GM21619 (cell line): Measurements from ENCODE around the gene POLR2J.
A peak's percentile ranks its signal among the peaks of the same experiment; 100 is the strongest.
"Not testable (repeated sequence)": the region's sequence is repeated elsewhere in the genome, so short reads cannot be mapped to it uniquely, and the experiment has no call there.

Experiments
- ATAC-seq: cut with Tn5 transposase; IDR thresholded peaks from one replicate; pipeline ENCODE4 v1.9.1; 2021; ENCODE audit not compliant: unreplicated experiment

Gene POLR2J

GRCh38 chr7:102478314-102479208, at the start of gene POLR2J:
POLR2J (minus strand) TSS chr7:102478922; CDS start chr7:102478860, 62 bp downstream.
- ATAC-seq = peak; percentile 75

- ATAC-seq = not testable (repeated sequence)
Measured at GRCh38 chr7:102527822-102528793, 49.4 kb upstream of the POLR2J start.

GRCh38 chr7:102527182-102527581, 48.5 kb upstream of the POLR2J start:
- ATAC-seq = not testable (repeated sequence)

DNA sequence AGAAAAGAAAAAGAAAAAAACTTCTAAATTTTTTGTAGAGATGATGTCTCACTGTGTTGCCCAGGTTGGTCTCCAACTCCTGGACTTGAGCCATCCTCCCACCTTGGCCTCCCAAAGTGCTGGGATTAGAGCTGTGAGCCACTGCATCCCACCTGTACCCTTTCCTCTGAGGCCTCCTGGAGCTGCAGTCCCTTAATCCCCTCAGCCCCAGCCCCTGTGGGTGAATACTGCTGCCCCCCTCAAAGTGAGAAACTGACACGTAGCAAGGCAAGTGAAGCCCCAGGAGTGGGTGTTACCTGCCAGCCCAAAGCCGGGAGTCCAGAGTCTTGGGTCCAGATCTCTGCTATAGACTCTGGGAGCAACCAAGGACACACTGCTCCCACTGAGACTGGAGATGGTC, 46.1 kb upstream of the POLR2J start:
- ATAC-seq = not testable (repeated sequence)

DNA sequence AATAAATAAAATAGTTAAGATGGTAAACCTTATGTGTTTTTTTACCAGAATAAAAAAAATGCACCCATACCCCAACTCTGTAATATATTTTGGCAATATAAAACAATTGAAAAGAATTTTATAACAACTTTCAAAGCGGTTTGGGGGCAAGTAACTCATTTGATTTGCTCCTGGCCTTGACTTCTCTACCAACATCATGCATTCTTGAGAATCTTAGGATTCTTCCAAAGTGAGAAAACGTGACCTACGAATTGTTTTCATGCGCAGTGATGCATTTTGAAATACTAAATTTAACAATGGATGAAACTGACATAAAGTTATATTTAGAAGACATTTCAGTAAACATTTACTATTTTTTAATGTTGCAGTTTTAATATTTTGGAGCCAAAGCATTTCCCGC, 42.1 kb upstream of the POLR2J start:
- not testable (repeated sequence) for ATAC-seq

DNA sequence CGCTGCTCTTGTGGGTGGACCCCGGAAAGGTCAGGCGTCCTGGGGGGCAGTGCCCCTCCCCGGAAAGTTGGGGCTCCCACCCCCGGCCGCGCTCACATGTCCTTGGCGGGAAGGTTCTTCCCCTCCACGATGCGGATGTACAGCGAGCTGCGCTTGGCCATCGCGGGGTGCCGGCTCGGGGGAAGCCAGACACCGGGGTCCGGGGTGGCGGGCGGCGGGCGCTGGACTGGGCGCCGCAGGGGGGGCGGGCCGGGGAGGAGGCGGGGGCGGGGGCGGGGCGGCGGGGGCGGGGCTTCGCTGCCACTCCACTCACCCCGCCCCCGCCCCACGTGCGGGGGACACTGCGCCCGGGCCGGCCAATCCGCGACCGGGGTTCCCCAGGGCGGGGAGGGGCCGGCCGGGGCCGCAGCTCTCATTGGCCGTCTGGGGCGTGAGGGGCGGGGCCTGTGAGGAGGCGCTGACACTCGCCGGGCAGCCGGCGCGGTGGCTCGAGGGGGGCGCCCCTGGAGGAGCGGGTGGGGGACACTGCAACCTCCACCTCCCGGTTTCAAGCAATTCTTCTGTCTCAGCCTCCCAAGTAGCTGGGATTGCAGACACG, 38.9 kb upstream of the POLR2J start, which contains the start of gene RASA4B:
TSS of gene RASA4B (minus strand) at position 228 of the 598 bp plus-strand sequence. CDS start at position 161, 67 bp downstream.
- ATAC-seq = peak; percentile 58

- ATAC-seq = not testable (repeated sequence)
Measured at GRCh38 chr7:102516951-102517350, 38.2 kb upstream of the POLR2J start.

DNA sequence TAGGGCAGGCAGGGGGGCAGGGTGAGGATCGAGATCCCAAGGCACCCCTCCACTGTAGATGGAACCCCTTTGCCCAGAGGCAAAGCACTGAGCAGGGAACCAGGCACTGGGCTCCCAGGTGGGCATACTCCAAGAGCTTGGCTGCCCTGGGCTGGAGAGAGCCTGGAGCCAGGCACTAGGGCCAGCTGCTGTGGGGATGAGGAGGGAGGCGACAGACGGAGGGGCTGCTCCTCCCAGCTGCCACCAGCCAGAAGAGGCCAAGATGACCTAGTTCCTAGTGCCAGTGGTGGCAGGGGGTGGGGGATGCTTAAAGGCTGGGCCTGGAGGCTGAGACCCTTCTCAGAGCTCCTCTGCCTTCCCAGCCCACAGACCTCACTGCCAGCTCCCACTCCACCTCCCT, 37.2 kb upstream of the POLR2J start:
- not testable (repeated sequence) for ATAC-seq

- peak; percentile 60 for ATAC-seq
Measured at GRCh38 chr7:102514881-102515721, 36.4 kb upstream of the POLR2J start.

- ATAC-seq = not testable (repeated sequence)
Measured at GRCh38 chr7:102512642-102513221, 34.0 kb upstream of the POLR2J start.

DNA sequence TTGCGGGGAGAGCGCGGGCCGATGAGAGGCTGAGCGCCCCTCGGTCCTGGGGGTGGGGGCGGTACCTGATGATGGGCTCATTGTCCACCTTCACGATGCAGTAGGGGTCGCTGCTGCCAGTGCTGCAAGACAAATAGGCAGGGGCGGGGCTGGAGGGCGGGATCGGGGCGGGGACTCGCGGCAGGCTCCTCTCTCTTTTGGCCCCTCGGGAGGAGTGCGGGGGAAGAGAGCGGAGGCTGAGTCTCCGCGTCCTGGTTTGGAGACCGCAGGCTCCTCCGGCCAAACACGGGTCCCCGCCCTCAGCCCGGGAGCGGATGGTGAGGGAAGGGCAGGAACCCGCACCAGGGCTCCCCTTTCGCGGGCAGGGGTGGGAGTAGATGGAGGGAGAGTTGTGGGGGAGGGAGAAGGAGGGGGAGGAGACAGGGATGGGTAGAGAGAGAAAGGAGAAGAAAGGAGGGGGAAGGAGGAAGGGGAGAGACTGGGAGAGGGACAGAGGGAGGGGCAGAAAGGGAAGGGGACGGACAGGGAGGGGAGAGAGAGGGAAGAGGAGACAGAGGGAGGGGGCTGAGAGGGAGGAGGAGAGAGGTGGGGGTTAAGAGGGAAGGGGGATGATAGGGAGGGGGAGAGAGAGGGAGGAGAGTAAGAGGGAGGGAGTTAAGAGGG, 33.3 kb upstream of the POLR2J start:
- peak; percentile 32 for ATAC-seq

DNA sequence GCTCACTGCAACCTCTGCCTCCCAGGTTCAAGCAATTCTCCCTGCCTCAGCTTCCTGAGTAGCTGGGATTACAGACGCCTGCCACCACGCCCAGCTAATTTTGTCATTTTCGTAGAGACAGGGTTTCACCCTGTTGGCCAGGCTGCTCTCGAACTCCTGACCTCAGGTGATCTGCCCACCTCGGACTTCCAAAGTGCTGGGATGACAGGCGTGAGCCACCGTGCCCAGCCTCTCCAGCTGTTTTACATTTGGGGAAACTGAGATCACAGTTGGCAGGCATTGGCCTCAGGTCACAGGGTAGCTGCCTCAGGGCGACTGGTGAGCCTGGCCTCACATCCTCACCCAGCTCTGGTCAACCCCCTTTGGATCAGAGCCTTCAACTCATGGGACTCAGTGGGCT, 31.9 kb upstream of the POLR2J start:
- ATAC-seq = not testable (repeated sequence)

DNA sequence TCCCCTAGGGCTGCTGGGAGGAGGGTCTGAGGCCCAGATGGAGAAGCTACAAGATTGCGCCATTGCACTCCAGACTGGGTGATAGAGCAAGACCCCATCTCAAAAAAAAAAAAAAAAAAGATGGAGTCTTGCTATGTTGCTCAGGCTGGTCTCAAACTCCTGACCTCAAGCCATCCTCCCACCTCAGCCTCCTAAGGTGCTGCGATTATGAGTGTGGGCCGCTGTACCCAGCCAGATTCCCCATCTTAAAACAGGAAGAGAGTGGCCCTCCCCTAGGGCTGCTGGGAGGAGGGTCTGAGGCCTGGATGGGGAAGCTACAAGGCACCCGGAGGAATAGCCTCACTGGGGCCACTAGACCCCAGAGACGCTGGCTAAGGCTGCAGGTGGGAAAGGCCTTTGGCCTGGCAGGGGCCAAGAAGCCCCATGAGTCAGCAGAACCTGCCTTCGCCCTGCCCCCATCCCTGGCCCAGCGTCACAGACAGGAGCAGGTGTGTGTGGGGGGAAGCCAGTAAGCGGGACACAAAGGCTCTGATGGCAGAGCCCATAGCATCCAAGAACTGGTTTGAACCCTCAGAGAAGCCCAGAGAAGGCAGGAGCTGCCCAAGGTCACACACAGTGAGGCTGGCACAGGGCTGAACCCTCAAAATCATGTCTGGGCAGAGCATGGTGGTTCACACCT, 28.8 kb upstream of the POLR2J start:
- not testable (repeated sequence) for ATAC-seq

- not testable (repeated sequence) for ATAC-seq
Measured at GRCh38 chr7:102505298-102506185, 26.8 kb upstream of the POLR2J start.

DNA sequence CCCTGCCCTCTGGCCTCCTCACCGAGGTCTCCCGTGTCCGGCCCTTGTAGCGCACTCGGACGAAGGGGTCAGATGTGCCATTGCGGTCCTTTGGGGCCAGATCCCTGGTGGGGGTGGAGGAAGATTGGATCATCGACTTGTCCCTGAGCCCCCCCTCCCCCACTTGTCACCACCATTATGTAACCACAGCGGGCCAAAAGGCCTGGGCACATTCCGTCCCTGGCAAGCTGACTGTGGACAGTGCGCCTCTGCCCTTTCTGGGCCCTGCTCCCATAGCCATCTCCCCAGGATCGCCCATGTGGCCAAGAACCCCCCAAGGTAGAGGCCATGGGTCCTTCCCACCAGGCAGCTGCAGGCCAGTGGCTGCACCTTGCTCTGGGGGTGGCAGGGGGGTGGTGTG, 24.4 kb upstream of the POLR2J start:
- ATAC-seq = not testable (repeated sequence)

- ATAC-seq = not testable (repeated sequence)
Measured at GRCh38 chr7:102498321-102498720, 19.6 kb upstream of the POLR2J start.

DNA sequence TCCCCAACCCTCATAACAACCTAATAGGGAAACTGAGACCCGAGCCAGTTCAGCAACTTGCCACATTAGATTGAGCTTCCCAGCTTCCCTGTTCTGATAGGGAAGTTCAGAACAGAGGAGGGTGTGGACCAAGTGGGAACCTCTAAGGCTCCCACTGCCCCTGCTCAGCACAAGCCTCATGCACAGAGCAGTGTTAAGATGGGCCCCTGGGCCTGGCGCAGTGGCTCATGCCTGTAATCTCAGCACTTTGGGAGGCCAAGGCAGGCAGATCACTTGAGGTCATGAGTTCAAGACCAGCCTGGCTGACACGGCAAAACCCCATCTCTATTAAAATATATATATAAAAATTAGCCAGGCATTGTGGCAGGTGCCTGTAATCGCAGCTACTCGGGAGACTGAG, 18.6 kb upstream of the POLR2J start:
- ATAC-seq = not testable (repeated sequence)
